ENCODE data around the gene ANTXR1. TPM values are rescaled to one million over a fixed set of nuclear protein-coding genes. Genes with fewer than 3 reads are reported as not detected.
A peak's percentile ranks its signal among the peaks of the same experiment; 100 is the strongest.

Gene ANTXR1
- total RNA-seq, 4 donors from 2014 or later: 53.7 to 69.0 (median 59.3) TPM

DNA sequence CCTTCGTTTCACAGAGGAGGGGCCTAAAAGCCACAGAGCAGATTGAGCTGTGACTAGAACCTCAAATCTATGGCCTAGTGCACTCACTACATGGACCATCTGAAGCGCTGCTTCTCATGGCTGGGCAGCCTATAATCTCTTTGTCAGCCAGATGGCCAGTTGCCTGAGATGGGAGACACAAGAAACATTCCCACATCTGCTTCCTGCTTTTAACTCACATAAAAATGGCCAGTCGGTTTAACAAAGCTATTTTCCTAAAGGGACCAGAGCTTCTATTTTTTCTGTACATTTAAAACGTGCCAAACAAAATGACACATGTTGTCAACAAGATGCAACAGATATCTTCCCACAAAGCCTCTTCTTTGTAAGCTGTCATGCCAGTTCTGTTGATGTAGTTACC, 200.2 kb downstream of the ANTXR1 start:
- no peaks in the 10 kb centered on the region for H3K9me3 ChIP-seq
- TF ChIP-seq EP300 (IDR thresholded peaks at IDR 0.05) (no peak), CTCF (IDR thresholded peaks at IDR 0.05) (no peak), POLR2A (IDR thresholded peaks at IDR 0.05) (no peak)
- WGBS, 2 donors: 73 to 74% methylated on average over 4 of the region's 4 CpGs
- H3K36me3 ChIP-seq: no peaks in the 10 kb centered on the region
- no peak overlapping the region for H3K27ac ChIP-seq
- no peak overlapping the region for H3K4me3 ChIP-seq
- DNase-seq (ENCODE audit: low spot score in 2 of 2): no peak
- peaks cover 0 to 30% (median 5%) of the 10 kb centered on the region in 4 donors for H3K4me1 ChIP-seq
- no peaks in the 10 kb centered on the region for H3K27me3 ChIP-seq

- Histone ChIP-seq H3K4me1 (peaks cover 0 to 32% (median 5%) of the 10 kb centered on the region in 4 donors), H3K9me3 (no peaks in the 10 kb centered on the region), H3K27ac (no peak overlapping the region), H3K4me3 (no peak overlapping the region), H3K36me3 (no peaks in the 10 kb centered on the region), H3K27me3 (no peaks in the 10 kb centered on the region)
- no peak for TF ChIP-seq EP300 (IDR thresholded peaks at IDR 0.05)
- no peak for TF ChIP-seq CTCF (IDR thresholded peaks at IDR 0.05)
- no peak for TF ChIP-seq POLR2A (IDR thresholded peaks at IDR 0.05)
- no peak for DNase-seq (ENCODE audit: low spot score in 2 of 2)
- WGBS, 2 donors: 88 to 95% methylated on average over 4 of the region's 4 CpGs
These were observed 200.8 kb downstream of the ANTXR1 start for GRCh38 chr2:69213782-69214181.

- Histone ChIP-seq H3K36me3 (no peaks in the 10 kb centered on the region), H3K4me3 (no peak overlapping the region), H3K9me3 (no peaks in the 10 kb centered on the region), H3K27me3 (no peaks in the 10 kb centered on the region), H3K4me1 (peaks cover 0 to 32% (median 5%) of the 10 kb centered on the region in 4 donors), H3K27ac (no peak overlapping the region)
- 47 to 64% methylated on average over 5 of the region's 5 CpGs for WGBS, 2 donors
- DNase-seq (ENCODE audit: low spot score in 2 of 2): peak in 1 of 2 donors; percentile 41
- no peak for TF ChIP-seq POLR2A (IDR thresholded peaks at IDR 0.05)
- TF ChIP-seq EP300 (IDR thresholded peaks at IDR 0.05): no peak
- no peak for TF ChIP-seq CTCF (IDR thresholded peaks at IDR 0.05)
These were observed 201.9 kb downstream of the ANTXR1 start for GRCh38 chr2:69214898-69215297.

DNA sequence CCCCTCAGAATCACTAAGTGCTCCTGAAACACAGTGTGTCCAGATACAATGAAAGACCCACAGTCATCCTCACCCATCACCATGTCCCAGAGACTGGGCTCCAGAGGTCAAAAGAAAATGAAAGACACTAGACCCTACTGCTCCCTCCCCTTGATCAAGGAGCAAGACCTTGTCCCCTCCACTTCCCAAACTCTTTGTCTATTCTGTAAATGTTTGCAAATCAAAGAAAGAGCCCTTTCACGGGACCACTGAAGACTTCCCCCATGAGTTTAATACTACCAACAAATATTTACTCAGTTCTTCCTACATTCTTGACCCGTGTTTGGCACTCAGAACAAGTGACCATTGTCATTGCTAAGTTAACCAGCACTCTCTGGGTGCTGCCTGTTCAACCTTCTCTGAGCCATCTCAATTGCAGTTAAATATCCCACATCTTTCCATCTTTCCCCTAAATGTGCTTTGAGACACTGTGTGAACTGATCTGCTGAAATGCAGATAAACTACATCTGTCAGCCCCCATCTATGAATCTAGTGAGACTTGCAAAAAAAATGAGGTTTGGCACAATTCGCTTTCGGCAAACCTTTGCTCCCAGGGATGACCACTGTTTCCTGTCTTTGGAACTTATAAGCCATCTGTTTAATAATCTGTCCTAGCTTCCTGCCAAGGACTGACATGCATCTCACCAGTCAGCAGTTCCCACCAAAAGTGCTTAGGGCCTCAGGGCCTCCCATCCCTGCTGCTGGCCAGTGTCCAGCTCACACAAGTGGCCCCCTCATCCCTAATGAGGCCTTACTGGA, 203.8 kb downstream of the ANTXR1 start:
- Histone ChIP-seq H3K9me3 (no peaks in the 10 kb centered on the region), H3K27me3 (no peaks in the 10 kb centered on the region), H3K36me3 (no peaks in the 10 kb centered on the region), H3K4me1 (peaks cover 0 to 40% (median 5%) of the 10 kb centered on the region in 4 donors), H3K4me3 (no peak overlapping the region), H3K27ac (no peak overlapping the region)
- DNase-seq (ENCODE audit: low spot score in 2 of 2): no peak
- 28 to 34% methylated on average over 4 of the region's 4 CpGs for WGBS, 2 donors
- TF ChIP-seq CTCF (IDR thresholded peaks at IDR 0.05) (no peak), EP300 (IDR thresholded peaks at IDR 0.05) (no peak), POLR2A (IDR thresholded peaks at IDR 0.05) (no peak)

- Histone ChIP-seq H3K36me3 (no peaks in the 10 kb centered on the region), H3K27ac (no peak overlapping the region), H3K4me1 (peaks cover 0 to 48% (median 6%) of the 10 kb centered on the region in 4 donors), H3K4me3 (no peak overlapping the region), H3K9me3 (no peaks in the 10 kb centered on the region), H3K27me3 (no peaks in the 10 kb centered on the region)
- 74 to 85% methylated on average over 4 of the region's 4 CpGs for WGBS, 2 donors
- TF ChIP-seq CTCF (IDR thresholded peaks at IDR 0.05): no peak
- TF ChIP-seq EP300 (IDR thresholded peaks at IDR 0.05): no peak
- no peak for TF ChIP-seq POLR2A (IDR thresholded peaks at IDR 0.05)
- no peak for DNase-seq (ENCODE audit: low spot score in 2 of 2)
These were observed 204.5 kb downstream of the ANTXR1 start for GRCh38 chr2:69217333-69218080.
